Measurements from ENCODE around the gene RAI14. TPM values are rescaled to one million over a fixed set of nuclear protein-coding genes. Genes with fewer than 3 reads are reported as not detected.
"Not testable (repeated sequence)": the region's sequence is repeated elsewhere in the genome, so short reads cannot be mapped to it uniquely, and the experiment has no call there.

RAI14 gene
- total RNA-seq, 4 donors from 2014 or later, result 45.8 to 143 (median 80.5) TPM

- TF ChIP-seq POLR2AphosphoS5 (IDR thresholded peaks at IDR 0.05), result no peak
- TF ChIP-seq POLR2A (IDR thresholded peaks at IDR 0.05), result no peak
- no peak for TF ChIP-seq CTCF (IDR thresholded peaks at IDR 0.05)
- TF ChIP-seq EP300 (IDR thresholded peaks at IDR 0.05), result no peak
- ATAC-seq, result no peak
- Histone ChIP-seq H3K9me3 (no peaks in the 10 kb centered on the region), H3K4me3 (no peak overlapping the region), H3K27me3 (no peaks in the 10 kb centered on the region), H3K4me1 (peaks cover 3 to 36% (median 12%) of the 10 kb centered on the region in 3 donors), H3K27ac (no peak overlapping the region), H3K36me3 (no peaks in the 10 kb centered on the region)
- 93 to 100% methylated on average over 1 to 3 of the region's 3 CpGs for WGBS, 2 donors (ENCODE audit: low coverage in 1 of 2)
These were observed 41.4 kb downstream of the RAI14 start for GRCh38 chr5:34697308-34698108.

GRCh38 chr5:34698109-34698419 lies 41.9 kb downstream of the RAI14 start:
- Histone ChIP-seq H3K4me3 (no peak overlapping the region), H3K4me1 (peaks cover 3 to 31% (median 12%) of the 10 kb centered on the region in 3 donors), H3K36me3 (no peaks in the 10 kb centered on the region), H3K27me3 (no peaks in the 10 kb centered on the region), H3K27ac (no peak overlapping the region), H3K9me3 (no peaks in the 10 kb centered on the region)
- no peak for ATAC-seq
- TF ChIP-seq POLR2A (IDR thresholded peaks at IDR 0.05), result no peak

- Histone ChIP-seq H3K27ac (no peak overlapping the region), H3K4me1 (peaks cover 3 to 31% (median 12%) of the 10 kb centered on the region in 3 donors), H3K36me3 (no peaks in the 10 kb centered on the region), H3K4me3 (no peak overlapping the region), H3K9me3 (no peaks in the 10 kb centered on the region), H3K27me3 (no peaks in the 10 kb centered on the region)
- TF ChIP-seq EP300 (IDR thresholded peaks at IDR 0.05), result no peak
- no peak for TF ChIP-seq CTCF (IDR thresholded peaks at IDR 0.05)
- TF ChIP-seq POLR2A (IDR thresholded peaks at IDR 0.05), result no peak
- TF ChIP-seq POLR2AphosphoS5 (IDR thresholded peaks at IDR 0.05), result no peak
- WGBS, 2 donors (ENCODE audit: low coverage in 1 of 2), result 90 to 92% methylated on average over 3 to 6 of the region's 6 CpGs
- ATAC-seq, result no peak
These were observed 42.6 kb downstream of the RAI14 start for GRCh38 chr5:34698754-34699153.

DNA sequence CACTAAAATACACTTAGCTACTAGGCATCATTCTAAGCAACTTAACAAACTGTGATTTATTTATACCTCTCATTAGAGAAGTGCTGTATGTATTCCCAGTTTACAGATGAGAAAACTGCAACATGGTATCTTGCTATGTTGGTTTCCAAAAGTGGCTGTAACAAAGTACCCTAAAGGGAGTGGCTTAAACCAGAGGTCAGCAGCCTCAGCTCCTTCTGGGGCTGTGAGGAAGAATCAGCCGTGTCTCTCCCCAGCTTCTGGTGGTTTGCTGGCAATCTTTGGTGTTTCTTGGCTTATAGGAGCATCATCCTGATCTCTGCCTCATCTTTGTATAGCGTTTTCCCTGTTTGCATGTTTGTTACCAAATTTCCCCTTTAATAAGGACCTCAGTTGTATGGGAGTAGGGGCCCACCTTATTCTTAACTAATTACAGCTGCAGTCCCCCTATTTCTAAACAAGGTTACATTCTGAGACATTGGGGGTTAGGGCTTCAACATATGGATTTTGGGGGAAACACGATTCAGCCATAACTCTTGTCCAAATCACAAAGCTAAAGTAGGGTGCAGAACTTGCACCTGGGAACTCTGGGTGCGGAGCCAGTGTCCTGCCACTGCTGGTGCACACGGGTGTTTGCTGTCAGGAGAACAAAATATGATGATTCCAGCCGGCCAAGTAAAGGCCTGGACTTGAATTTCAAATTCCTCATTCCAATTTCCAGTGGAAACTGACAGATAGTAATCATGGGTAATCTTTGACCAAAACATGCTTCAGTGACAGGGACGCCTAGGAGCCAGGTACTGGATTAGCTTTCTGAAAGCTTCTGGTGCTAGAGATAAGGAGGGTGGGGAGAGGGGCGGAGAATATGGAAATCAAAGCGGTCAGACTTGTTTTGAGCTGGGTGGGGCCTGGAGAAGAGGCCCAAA lies 43.3 kb downstream of the RAI14 start:
- no peaks in the 10 kb centered on the region for H3K36me3 ChIP-seq
- H3K4me3 ChIP-seq, result no peak overlapping the region
- H3K9me3 ChIP-seq, result no peaks in the 10 kb centered on the region
- no peaks in the 10 kb centered on the region for H3K27me3 ChIP-seq
- no peak for TF ChIP-seq EP300 (IDR thresholded peaks at IDR 0.05)
- no peak for TF ChIP-seq POLR2AphosphoS5 (IDR thresholded peaks at IDR 0.05)
- no peak for TF ChIP-seq POLR2A (IDR thresholded peaks at IDR 0.05)
- no peak for TF ChIP-seq CTCF (IDR thresholded peaks at IDR 0.05)
- no peak overlapping the region for H3K27ac ChIP-seq
- WGBS, 2 donors (ENCODE audit: low coverage in 1 of 2), result 79 to 80% methylated on average over 7 to 9 of the region's 9 CpGs
- no peak for ATAC-seq
- H3K4me1 ChIP-seq, result peaks cover 3 to 24% (median 6%) of the 10 kb centered on the region in 3 donors

- WGBS, 2 donors (ENCODE audit: low coverage in 1 of 2), result 89 to 95% methylated on average over 1 to 2 of the region's 2 CpGs
- H3K27ac ChIP-seq, result no peak overlapping the region
- TF ChIP-seq CTCF (IDR thresholded peaks at IDR 0.05), result no peak
- no peak for TF ChIP-seq POLR2AphosphoS5 (IDR thresholded peaks at IDR 0.05)
- no peak for TF ChIP-seq EP300 (IDR thresholded peaks at IDR 0.05)
- no peak for TF ChIP-seq POLR2A (IDR thresholded peaks at IDR 0.05)
- peaks cover 0 to 18% (median 2%) of the 10 kb centered on the region in 3 donors for H3K4me1 ChIP-seq
- ATAC-seq, result no peak
- no peaks in the 10 kb centered on the region for H3K9me3 ChIP-seq
- H3K4me3 ChIP-seq, result no peak overlapping the region
- no peaks in the 10 kb centered on the region for H3K27me3 ChIP-seq
- H3K36me3 ChIP-seq, result no peaks in the 10 kb centered on the region
These were observed 43.9 kb downstream of the RAI14 start for GRCh38 chr5:34700078-34700452.

GRCh38 chr5:34701442-34701841 lies 45.3 kb downstream of the RAI14 start:
- not testable (repeated sequence) for H3K9me3 ChIP-seq, H3K4me3 ChIP-seq, H3K27me3 ChIP-seq, H3K27ac ChIP-seq, ATAC-seq, H3K36me3 ChIP-seq
- H3K4me1 ChIP-seq, result peaks cover 0 to 19% (median 0%) of the 10 kb centered on the region in 3 donors
- WGBS, 2 donors (ENCODE audit: low coverage in 1 of 2), result 93 to 100% methylated on average over 1 to 2 of the region's 2 CpGs
